Mononuclear cell (primary cell): ENCODE measurements around the gene SMARCAL1. TPM values are rescaled to one million over a fixed set of nuclear protein-coding genes. Genes with fewer than 3 reads are reported as not detected.

Source experiments
- total RNA-seq: library from RNA; depleted of rRNA; stranded (reverse); fragments of >200 nt; gene quantifications from one replicate; pipeline ENCODE4 v1.2.3, GENCODE V29; 2012

Gene SMARCAL1
- total RNA-seq, 1 donor: 2.6 TPM

Other genes with a start within 250 kb of the SMARCAL1 start
- not detected for gene MARCHF4, start 40.0 kb upstream of the SMARCAL1 start, total RNA-seq
- gene RPL37A, start 86.4 kb downstream of the SMARCAL1 start, total RNA-seq: 1,276 TPM
- 0.52 TPM for gene IGFBP2, start 220.9 kb downstream of the SMARCAL1 start, total RNA-seq